CD4-positive, alpha-beta memory T cell (primary cell): ENCODE results near the gene TENT4A. TPM values are rescaled to one million over a fixed set of nuclear protein-coding genes. Genes with fewer than 3 reads are reported as not detected.
"Not testable (repeated sequence)": the region's sequence is repeated elsewhere in the genome, so short reads cannot be mapped to it uniquely, and the experiment has no call there.

Experiments
- CTCF ChIA-PET: fragments of 350-600 bp; sonication (Branson Sonifier 250); formaldehyde crosslinking; loops from one replicate; lab custom pipeline; 2021; ENCODE audit warnings: inconsistent platforms; ENCODE audit not compliant: partially characterized antibody; lab: Charles Lee
- POLR2A ChIA-PET: fragments of 350-600 bp; sonication (Branson Sonifier 250); formaldehyde crosslinking; loops from one replicate; lab custom pipeline; 2021; ENCODE audit not compliant: partially characterized antibody; lab: Charles Lee
- DNase-seq, 5 donors: peaks; one replicate each; pipeline versions ENCODE4 v3.0.0 to v3.0.0-alpha.2; 2020 to 2022; ENCODE audit warnings: mixed read lengths in 1 of 5
- H3K27ac ChIP-seq: one replicate; pipeline ENCODE4 v1.7.0; 2013; ENCODE audit warnings: low read depth, low read length
- H3K27me3 ChIP-seq: 2 replicates; pipeline ENCODE4 v1.7.0; 2013; ENCODE audit warnings: mild to moderate bottlenecking, low read length, moderate library complexity; ENCODE audit not compliant: insufficient read depth
- H3K36me3 ChIP-seq: 2 replicates; pipeline ENCODE4 v1.7.0; 2013; ENCODE audit warnings: mild to moderate bottlenecking, low read length, moderate library complexity; ENCODE audit not compliant: insufficient read depth
- H3K4me1 ChIP-seq: 2 replicates; pipeline ENCODE4 v1.7.0; 2013; ENCODE audit warnings: mild to moderate bottlenecking, low read length, moderate library complexity; ENCODE audit not compliant: insufficient read depth
- H3K4me3 ChIP-seq, 2 donors: one replicate each; pipeline ENCODE4 v1.7.0; 2013; ENCODE audit warnings: low read length in 2 of 2, mild to moderate bottlenecking in 1 of 2
- H3K9me3 ChIP-seq, 2 donors: one replicate each; pipeline ENCODE4 v1.7.0; 2013; ENCODE audit warnings: low read length in 2 of 2, control low read depth in 1 of 2; ENCODE audit not compliant: control insufficient read depth in 1 of 2
- H3K27ac Mint-ChIP-seq, 7 donors: one replicate each; pipeline ENCODE4 v1.8.0; 2020 to 2021; ENCODE audit warnings: mixed read lengths in 7 of 7, mild to moderate bottlenecking in 6 of 7, inconsistent platforms in 3 of 7, moderate library complexity in 3 of 7
- H3K27me3 Mint-ChIP-seq, 2 donors: one replicate each; pipeline ENCODE4 v1.8.0; 2020 to 2021; ENCODE audit warnings: mixed read lengths in 2 of 2
- H3K36me3 Mint-ChIP-seq, 2 donors: one replicate each; pipeline ENCODE4 v1.8.0; 2020 to 2021; ENCODE audit warnings: mixed read lengths in 2 of 2, inconsistent platforms in 1 of 2, mild to moderate bottlenecking in 1 of 2
- H3K4me1 Mint-ChIP-seq, 4 donors: one replicate each; pipeline ENCODE4 v1.8.0; 2020 to 2021; ENCODE audit warnings: mixed read lengths in 4 of 4, mild to moderate bottlenecking in 1 of 4
- H3K4me3 Mint-ChIP-seq, 8 donors: one replicate each; pipeline ENCODE4 v1.8.0; 2020 to 2021; ENCODE audit warnings: mixed read lengths in 8 of 8, mild to moderate bottlenecking in 7 of 8, moderate library complexity in 6 of 8, inconsistent platforms in 3 of 8
- H3K9me3 Mint-ChIP-seq, 8 donors: one replicate each; pipeline ENCODE4 v1.8.0; 2020 to 2021; ENCODE audit warnings: mixed read lengths in 8 of 8, mild to moderate bottlenecking in 5 of 8, inconsistent platforms in 3 of 8, moderate library complexity in 1 of 8
- intact Hi-C: fragments of 100-400 bp; cut with micrococcal nuclease; formaldehyde crosslinking; loops from one replicate; pipeline ENCODE4 v1.15.1; 2023
- polyA plus RNA-seq, 2 donors: library from polyadenylated mRNA; unstranded; fragments of 300-500 nt; fragmentation: Illumina TruSeq; gene quantifications; one replicate each; pipeline ENCODE4 v1.2.3, GENCODE V29; 2021
- total RNA-seq, 2 experiments: library from RNA; stranded (reverse); gene quantifications; one replicate each; pipeline ENCODE4 v1.2.3, GENCODE V29; 2021

The TENT4A gene
- total RNA-seq, result 10 to 100 TPM; 44.9 to 49.1 TPM
- polyA plus RNA-seq, result 1 to 10 TPM in 1 of 2 donors, under 1 TPM in 1; 0.55 to 1.8 TPM

DNA sequence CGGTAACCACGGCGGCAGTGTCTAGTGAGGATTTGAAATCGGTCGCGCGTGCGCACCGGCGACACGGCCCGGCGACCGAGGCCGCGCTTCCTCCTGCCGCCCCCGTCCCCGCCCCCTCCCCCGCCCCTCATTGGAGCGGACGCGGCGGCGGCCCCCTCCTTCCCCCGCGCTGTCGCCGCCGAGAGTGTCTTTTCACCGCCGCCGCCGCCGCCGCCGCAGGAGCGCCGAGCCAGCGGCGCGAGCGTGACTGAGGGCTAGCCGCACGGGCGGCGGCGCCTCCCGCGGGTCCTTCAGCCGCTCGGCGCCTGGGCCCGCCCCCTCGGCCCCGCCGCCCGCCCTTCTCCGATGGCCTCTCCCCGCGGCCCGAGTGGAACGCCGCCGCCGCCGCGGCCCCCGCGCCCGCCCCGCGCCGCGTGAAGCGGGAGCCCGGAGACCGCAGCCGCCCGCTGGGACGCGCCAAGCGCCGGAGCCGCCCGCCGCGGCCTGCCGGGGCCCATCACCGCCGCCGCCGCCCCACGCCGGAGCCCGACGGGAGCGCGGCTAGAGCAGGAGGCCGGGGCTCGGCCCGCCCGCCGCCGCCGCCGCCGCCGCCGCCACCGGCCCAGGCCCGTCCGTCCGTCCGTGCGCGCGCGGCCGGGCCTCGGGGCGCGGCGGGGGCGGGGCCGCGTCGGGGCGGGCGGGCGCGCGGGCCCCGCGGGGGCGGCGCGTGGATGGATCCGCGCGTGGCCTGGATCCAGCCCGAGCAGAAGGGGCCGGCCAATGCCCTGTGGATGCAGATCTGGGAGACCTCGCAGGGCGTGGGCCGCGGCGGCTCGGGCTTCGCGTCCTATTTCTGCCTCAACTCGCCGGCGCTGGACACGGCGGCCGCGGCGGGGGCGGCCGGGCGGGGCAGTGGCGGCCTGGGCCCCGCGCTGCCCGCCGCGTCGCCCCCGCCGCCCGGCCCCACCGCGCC lies at the start of gene TENT4A:
TENT4A (plus strand) TSS at position 159 of the 952 bp plus-strand sequence; CDS start at position 711, 552 bp downstream.
- no peaks in the 10 kb centered on the region for H3K36me3 ChIP-seq
- H3K4me1 ChIP-seq, result peaks cover 39% of the 10 kb centered on the region
- Mint-ChIP-seq H3K4me1 (peaks cover 34 to 47% (median 40%) of the 10 kb centered on the region in 4 donors), H3K4me3 (peak within 1 kb of the TSS; percentile 88 to 91 (median 90)), H3K9me3 (no peaks in the 10 kb centered on the region), H3K36me3 (peaks cover under 1 to 20% of the 10 kb centered on the region in 2 donors), H3K27me3 (no peaks in the 10 kb centered on the region), H3K27ac (peak within 1 kb of the TSS; percentile 92 to 95 (median 94))
- DNase-seq, result peak in 1 of 5 donors; percentile 46
- intact Hi-C loops, result loop anchor here (1.0 to 10.0 kb wide), 5 partner anchors 80 to 1291 kb away; partner anchors contain the start of genes FASTKD3, ICE1, MED10 and MTRR
- peak within 1 kb of the TSS; percentile 86 for H3K27ac ChIP-seq
- H3K4me3 ChIP-seq, result peak within 1 kb of the TSS; percentile 71 to 81
- ChIA-PET POLR2A (interaction anchor here (0.8 to 2.5 kb wide), 8 partner anchors 15 to 1292 kb away, joined by 3 to 29 read pairs (median 5); partner anchors contain the start of genes FASTKD3, ICE1, MTRR and NSUN2), CTCF (interaction anchor here (1.0 to 2.3 kb wide), 2 partner anchors 31 to 80 kb away, joined by 4 to 7 read pairs; partner anchors contain the start of genes NSUN2 and SRD5A1)
- H3K27me3 ChIP-seq, result no peaks in the 10 kb centered on the region
- no peaks in the 10 kb centered on the region for H3K9me3 ChIP-seq

DNA sequence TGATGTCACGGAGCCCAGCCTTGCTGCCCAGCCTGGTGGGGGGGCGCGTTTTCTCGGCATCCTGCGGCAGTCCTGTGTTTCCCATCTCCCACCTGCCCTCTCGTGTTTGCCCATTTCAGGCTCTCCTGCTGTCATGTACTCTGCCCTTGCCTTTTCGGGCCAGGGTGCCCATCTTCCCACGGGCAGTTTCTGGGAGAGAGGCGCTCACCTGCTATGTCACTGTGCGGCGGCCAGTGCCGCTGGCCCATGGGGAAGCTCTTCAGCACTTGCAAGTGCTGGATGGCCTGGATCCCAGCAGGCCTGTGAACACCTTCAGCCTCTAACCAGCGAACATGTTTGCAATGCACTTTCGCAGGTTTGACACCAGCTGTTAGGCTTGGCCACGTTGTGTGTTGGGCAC lies 46.5 kb upstream of the TENT4A start:
- DNase-seq, result no peak
- H3K36me3 Mint-ChIP-seq, result peaks cover 19 to 36% of the 10 kb centered on the region in 2 donors
- POLR2A ChIA-PET, result no interaction called here
- Histone ChIP-seq H3K4me1 (no peaks in the 10 kb centered on the region), H3K27ac (no peak overlapping the region), H3K36me3 (no peaks in the 10 kb centered on the region), H3K27me3 (no peaks in the 10 kb centered on the region), H3K4me3 (no peak overlapping the region), H3K9me3 (no peaks in the 10 kb centered on the region)
- CTCF ChIA-PET, result no interaction called here
- H3K27me3 Mint-ChIP-seq, result no peaks in the 10 kb centered on the region
- intact Hi-C loops, result no loop called here
- H3K27ac Mint-ChIP-seq, result no peak overlapping the region
- H3K4me3 Mint-ChIP-seq, result no peak overlapping the region
- H3K4me1 Mint-ChIP-seq, result no peaks in the 10 kb centered on the region
- H3K9me3 Mint-ChIP-seq, result peaks cover 0 to 2% (median 0%) of the 10 kb centered on the region in 8 donors

DNA sequence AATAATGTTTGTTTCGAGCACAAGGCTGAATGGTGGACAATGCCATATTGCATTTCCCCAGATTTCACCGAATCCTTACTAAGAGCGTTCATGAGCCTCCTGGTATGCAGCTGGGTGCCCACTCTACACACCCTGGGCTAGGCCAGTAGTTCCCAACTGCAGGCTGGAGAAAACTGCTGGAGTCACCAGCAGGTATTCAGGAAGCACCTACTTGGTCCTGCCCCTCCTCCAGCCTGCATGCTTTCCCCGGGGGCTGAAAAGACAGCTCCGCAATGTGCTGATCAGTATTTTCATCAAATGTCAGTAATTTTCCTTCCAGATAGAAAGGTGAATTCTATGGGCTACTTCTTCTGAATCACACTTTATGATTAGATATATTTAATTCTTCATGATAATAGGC lies 45.6 kb upstream of the TENT4A start:
- ChIA-PET CTCF (no interaction called here), POLR2A (no interaction called here)
- H3K27ac Mint-ChIP-seq, result no peak overlapping the region
- H3K36me3 Mint-ChIP-seq, result peaks cover 17 to 39% of the 10 kb centered on the region in 2 donors
- H3K9me3 Mint-ChIP-seq, result peaks cover 0 to 2% (median 0%) of the 10 kb centered on the region in 8 donors
- no peak overlapping the region for H3K4me3 Mint-ChIP-seq
- Histone ChIP-seq H3K36me3 (no peaks in the 10 kb centered on the region), H3K4me3 (no peak overlapping the region), H3K27me3 (no peaks in the 10 kb centered on the region), H3K27ac (no peak overlapping the region), H3K4me1 (no peaks in the 10 kb centered on the region), H3K9me3 (no peaks in the 10 kb centered on the region)
- no peaks in the 10 kb centered on the region for H3K4me1 Mint-ChIP-seq
- H3K27me3 Mint-ChIP-seq, result no peaks in the 10 kb centered on the region
- intact Hi-C loops, result no loop called here
- no peak for DNase-seq

DNA sequence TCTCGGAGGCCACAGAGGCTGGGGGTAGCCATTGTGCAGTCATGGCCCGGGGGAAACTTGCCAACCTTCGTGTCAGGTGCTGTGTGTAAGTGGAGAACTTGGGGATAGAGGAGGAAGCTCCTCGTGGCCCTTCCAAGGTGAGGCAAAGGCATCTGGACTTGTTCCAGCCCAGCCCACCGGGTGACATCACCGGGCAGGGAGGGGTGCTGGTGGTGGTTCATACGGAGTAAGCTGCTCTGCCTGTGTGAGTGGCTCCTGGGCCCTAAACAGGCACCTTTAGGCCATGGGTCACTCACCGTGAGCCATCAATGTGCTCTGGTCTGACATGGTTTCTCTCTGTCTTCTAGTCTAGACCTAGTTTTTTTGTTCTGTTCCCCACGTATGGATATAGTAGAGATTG lies 44.5 kb upstream of the TENT4A start:
- H3K4me3 ChIP-seq, H3K9me3 ChIP-seq, POLR2A ChIA-PET, H3K27ac Mint-ChIP-seq, H3K4me1 ChIP-seq, CTCF ChIA-PET, DNase-seq, H3K27me3 ChIP-seq, intact Hi-C loops, H3K9me3 Mint-ChIP-seq, H3K27me3 Mint-ChIP-seq, H3K4me1 Mint-ChIP-seq, H3K4me3 Mint-ChIP-seq, H3K36me3 ChIP-seq, H3K27ac ChIP-seq: not testable (repeated sequence)
- peaks cover 17 to 39% of the 10 kb centered on the region in 2 donors for H3K36me3 Mint-ChIP-seq

DNA sequence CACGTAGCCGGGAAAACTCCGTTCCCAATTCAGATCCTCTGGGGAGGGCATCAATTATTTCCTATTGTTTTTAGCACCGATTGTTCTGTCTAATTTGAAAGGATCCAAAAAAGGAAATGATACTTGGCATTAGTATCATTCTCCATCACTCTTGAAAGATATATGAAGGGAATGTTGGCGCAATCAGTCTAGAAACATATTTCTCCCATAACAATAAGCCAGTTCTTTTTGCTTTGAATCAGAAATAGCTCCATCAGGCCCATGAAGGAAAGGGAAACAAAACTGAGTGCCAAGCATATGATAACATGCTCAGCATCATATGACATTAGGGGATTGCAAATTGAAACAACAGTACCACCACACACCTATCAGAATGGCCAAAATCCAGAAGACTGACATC lies 40.2 kb upstream of the TENT4A start:
- peaks cover 0 to 6% (median 0%) of the 10 kb centered on the region in 8 donors for H3K9me3 Mint-ChIP-seq
- peaks cover 8 to 28% of the 10 kb centered on the region in 2 donors for H3K36me3 Mint-ChIP-seq
- H3K4me1 ChIP-seq, result no peaks in the 10 kb centered on the region
- intact Hi-C loops, result no loop called here
- H3K9me3 ChIP-seq, result no peaks in the 10 kb centered on the region
- no peak overlapping the region for H3K4me3 Mint-ChIP-seq
- POLR2A ChIA-PET, result no interaction called here
- no peak overlapping the region for H3K4me3 ChIP-seq
- no peak for DNase-seq
- H3K36me3 ChIP-seq, result no peaks in the 10 kb centered on the region
- no peaks in the 10 kb centered on the region for H3K4me1 Mint-ChIP-seq
- no peaks in the 10 kb centered on the region for H3K27me3 ChIP-seq
- no peaks in the 10 kb centered on the region for H3K27me3 Mint-ChIP-seq
- CTCF ChIA-PET, result interaction anchor here (1.0 kb wide), 1 partner anchor 9 kb away, joined by 3 read pairs; no protein-coding TSS in a partner anchor
- H3K27ac ChIP-seq, result no peak overlapping the region
- no peak overlapping the region for H3K27ac Mint-ChIP-seq

DNA sequence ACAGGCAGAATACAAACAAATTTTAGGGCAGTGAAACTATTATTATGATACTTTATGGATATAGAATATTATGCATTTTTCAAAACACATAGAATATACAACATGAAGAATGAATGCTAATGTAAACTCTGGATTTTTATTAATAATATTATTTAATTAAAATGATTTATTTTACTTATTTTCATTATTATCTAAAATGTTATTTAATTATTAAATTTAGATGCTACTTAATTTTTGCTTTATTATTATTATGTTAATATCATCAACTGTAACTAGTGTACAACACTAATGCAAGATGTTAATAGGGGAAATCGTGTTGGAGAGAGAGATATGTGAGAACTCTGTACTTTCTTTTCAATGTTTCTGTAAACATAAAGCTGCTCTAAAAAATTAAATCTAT lies 39.3 kb upstream of the TENT4A start:
- intact Hi-C loops, result no loop called here
- no peak overlapping the region for H3K4me3 ChIP-seq
- Mint-ChIP-seq H3K27me3 (no peaks in the 10 kb centered on the region), H3K9me3 (peaks cover 0 to 6% (median 0%) of the 10 kb centered on the region in 8 donors), H3K36me3 (peaks cover 8 to 28% of the 10 kb centered on the region in 2 donors), H3K4me3 (no peak overlapping the region), H3K4me1 (no peaks in the 10 kb centered on the region), H3K27ac (no peak overlapping the region)
- no peaks in the 10 kb centered on the region for H3K4me1 ChIP-seq
- DNase-seq, result no peak
- POLR2A ChIA-PET, result no interaction called here
- H3K27me3 ChIP-seq, result no peaks in the 10 kb centered on the region
- no peaks in the 10 kb centered on the region for H3K36me3 ChIP-seq
- no peaks in the 10 kb centered on the region for H3K9me3 ChIP-seq
- CTCF ChIA-PET, result no interaction called here
- H3K27ac ChIP-seq, result no peak overlapping the region

DNA sequence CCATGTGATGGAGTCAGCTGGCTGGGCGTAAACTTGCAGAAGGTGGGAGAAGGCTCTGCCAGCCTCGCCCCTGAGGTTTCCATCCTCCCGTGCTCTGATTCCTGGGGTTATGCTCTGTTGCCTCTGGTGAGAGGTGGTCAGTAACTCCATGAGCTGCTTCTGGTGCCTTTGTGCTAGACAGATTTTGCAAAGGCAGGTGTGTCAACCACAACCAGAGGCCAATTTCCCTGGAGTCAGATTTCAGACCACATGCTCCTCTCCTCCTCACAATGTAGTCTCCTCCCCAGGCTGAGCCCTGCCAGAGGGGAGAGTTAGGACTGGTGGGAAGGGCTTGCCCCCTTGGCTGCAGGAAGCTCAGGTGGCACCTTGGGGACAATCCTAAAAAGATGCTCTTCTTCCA lies 38.8 kb upstream of the TENT4A start:
- no peak overlapping the region for H3K4me3 Mint-ChIP-seq
- Histone ChIP-seq H3K9me3 (no peaks in the 10 kb centered on the region), H3K4me1 (no peaks in the 10 kb centered on the region), H3K27me3 (no peaks in the 10 kb centered on the region), H3K27ac (no peak overlapping the region), H3K36me3 (no peaks in the 10 kb centered on the region), H3K4me3 (no peak overlapping the region)
- H3K36me3 Mint-ChIP-seq, result peaks cover 8 to 26% of the 10 kb centered on the region in 2 donors
- no peak overlapping the region for H3K27ac Mint-ChIP-seq
- peaks cover 0 to 6% (median 0%) of the 10 kb centered on the region in 8 donors for H3K9me3 Mint-ChIP-seq
- ChIA-PET CTCF (no interaction called here), POLR2A (no interaction called here)
- DNase-seq, result no peak
- intact Hi-C loops, result no loop called here
- H3K27me3 Mint-ChIP-seq, result no peaks in the 10 kb centered on the region
- no peaks in the 10 kb centered on the region for H3K4me1 Mint-ChIP-seq
